GM13977 (cell line): Measurements from ENCODE around the gene ZNF536.

ENCODE experiments used
- DNase-seq: peaks from one replicate; pipeline ENCODE4 v3.0.0; 2012; ENCODE audit warnings: low spot score
- CTCF ChIP-seq: IDR thresholded peaks from 2 replicates; pipeline ENCODE4 v1.5.1; 2012; ENCODE audit warnings: mild to moderate bottlenecking, control low read depth; ENCODE audit not compliant: insufficient read depth; ENCODE audit errors: extremely low read depth, missing control alignments
- in situ Hi-C: fragments of 300-500 bp; cut with MboI; formaldehyde crosslinking; loops from one replicate; pipeline ENCODE4 v1.12.0; 2022; ENCODE audit warnings: low sequenced_read_pairs, low pct_unique_long_range_greater_than_20kb, mixed read lengths, inconsistent platforms; ENCODE audit not compliant: unreplicated experiment

Gene ZNF536

GRCh38 chr19:30570194-30570593 lies 198.0 kb downstream of the ZNF536 start:
- in situ Hi-C loops: no loop called here
- TF ChIP-seq CTCF: no peak
- no peak for DNase-seq

GRCh38 chr19:30577551-30578105 lies 205.4 kb downstream of the ZNF536 start:
- DNase-seq: no peak
- no peak for TF ChIP-seq CTCF
- in situ Hi-C loops: no loop called here

GRCh38 chr19:30579419-30579818 lies 207.2 kb downstream of the ZNF536 start:
- in situ Hi-C loops: no loop called here
- DNase-seq: no peak
- TF ChIP-seq CTCF: no peak

- no peak for TF ChIP-seq CTCF
- no peak for DNase-seq
- in situ Hi-C loops: no loop called here
These were observed 208.5 kb downstream of the ZNF536 start for GRCh38 chr19:30580673-30581072.

- no peak for DNase-seq
- in situ Hi-C loops: no loop called here
- TF ChIP-seq CTCF: no peak
These were observed 211.9 kb downstream of the ZNF536 start for GRCh38 chr19:30584090-30584489.

GRCh38 chr19:30587869-30588268 lies 215.7 kb downstream of the ZNF536 start:
- DNase-seq: no peak
- TF ChIP-seq CTCF: no peak
- in situ Hi-C loops: no loop called here
